Vagina (tissue), 2 donors: ENCODE measurements around the gene CDK5R2.

Experiments used
- POLR2A ChIP-seq, 2 donors: fragments of 450-650 bp; IDR thresholded peaks; one replicate each; pipeline ENCODE4 v1.6.1; 2017; ENCODE audit warnings: antibody characterized with exemption in 2 of 2, mild to moderate bottlenecking in 2 of 2, moderate library complexity in 2 of 2
- POLR2AphosphoS5 ChIP-seq, 2 donors: sonication (generic); formaldehyde crosslinking; IDR thresholded peaks; one replicate each; pipeline ENCODE4 v1.9.0; 2017; ENCODE audit warnings: antibody characterized with exemption in 2 of 2, mild to moderate bottlenecking in 2 of 2, low read depth in 1 of 2; ENCODE audit not compliant: insufficient read depth in 1 of 2
- TF ChIP-seq, protein P1 (sequence below), 3 experiments: fragments of 450-650 bp in 2 of 3; fragments of 200-600 bp in 1 of 3; sonication (generic) in 1 of 3; IDR thresholded peaks; one replicate each; pipeline ENCODE4 v1.5.1; 2017 to 2019; ENCODE audit warnings: antibody characterized with exemption in 3 of 3, mild to moderate bottlenecking in 2 of 3, moderate library complexity in 2 of 3

DNA sequence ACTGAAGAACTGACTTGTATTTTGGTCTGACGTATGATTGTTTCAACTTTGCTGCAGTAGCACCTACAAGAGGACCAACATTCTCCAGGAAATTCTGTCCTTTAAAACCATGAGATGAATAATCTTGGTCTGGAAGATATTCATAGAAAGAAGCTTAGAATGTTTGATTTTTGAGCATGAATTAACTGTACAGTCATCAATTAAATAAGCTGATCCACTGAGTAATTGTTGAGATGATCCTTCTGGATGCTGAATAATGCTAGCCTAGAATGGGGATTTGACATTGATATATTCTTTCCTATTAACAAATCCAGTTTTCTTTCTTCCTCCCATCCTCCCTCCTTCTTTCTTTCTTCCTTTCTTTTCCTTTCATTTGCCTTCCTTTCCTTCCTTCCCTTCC, 39.0 kb upstream of the CDK5R2 start:
- TF ChIP-seq, protein P1, sequence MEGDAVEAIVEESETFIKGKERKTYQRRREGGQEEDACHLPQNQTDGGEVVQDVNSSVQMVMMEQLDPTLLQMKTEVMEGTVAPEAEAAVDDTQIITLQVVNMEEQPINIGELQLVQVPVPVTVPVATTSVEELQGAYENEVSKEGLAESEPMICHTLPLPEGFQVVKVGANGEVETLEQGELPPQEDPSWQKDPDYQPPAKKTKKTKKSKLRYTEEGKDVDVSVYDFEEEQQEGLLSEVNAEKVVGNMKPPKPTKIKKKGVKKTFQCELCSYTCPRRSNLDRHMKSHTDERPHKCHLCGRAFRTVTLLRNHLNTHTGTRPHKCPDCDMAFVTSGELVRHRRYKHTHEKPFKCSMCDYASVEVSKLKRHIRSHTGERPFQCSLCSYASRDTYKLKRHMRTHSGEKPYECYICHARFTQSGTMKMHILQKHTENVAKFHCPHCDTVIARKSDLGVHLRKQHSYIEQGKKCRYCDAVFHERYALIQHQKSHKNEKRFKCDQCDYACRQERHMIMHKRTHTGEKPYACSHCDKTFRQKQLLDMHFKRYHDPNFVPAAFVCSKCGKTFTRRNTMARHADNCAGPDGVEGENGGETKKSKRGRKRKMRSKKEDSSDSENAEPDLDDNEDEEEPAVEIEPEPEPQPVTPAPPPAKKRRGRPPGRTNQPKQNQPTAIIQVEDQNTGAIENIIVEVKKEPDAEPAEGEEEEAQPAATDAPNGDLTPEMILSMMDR (IDR thresholded peaks at IDR 0.05), result no peak
- TF ChIP-seq POLR2A (IDR thresholded peaks at IDR 0.05) (no peak), POLR2AphosphoS5 (IDR thresholded peaks at IDR 0.05; ENCODE audit: insufficient read depth in 1 of 2, low read depth in 1 of 2) (no peak)
